Measurements from ENCODE around the gene IARS2. TPM values are rescaled to one million over a fixed set of nuclear protein-coding genes. Genes with fewer than 3 reads are reported as not detected.

Gene IARS2
- total RNA-seq, 1 experiment from 2014 or later: 72.9 TPM

GRCh38 chr1:220153147-220153546 lies 59.2 kb downstream of the IARS2 start:
- no peak overlapping the region for H2AK5ac ChIP-seq (ENCODE audit: insufficient read length, low read length)
- H3K79me2 ChIP-seq (ENCODE audit: insufficient read depth, low read length): no peaks in the 10 kb centered on the region
- no peak overlapping the region for H2BK120ac ChIP-seq (ENCODE audit: low read depth, low read length, poor library complexity, severe bottlenecking)
- H2BK15ac ChIP-seq (ENCODE audit: low read depth, low read length): no peak overlapping the region
- no peak for TF ChIP-seq CTCF (conservative IDR thresholded peaks at IDR 0.05)
- no peaks in the 10 kb centered on the region for H3K79me1 ChIP-seq (ENCODE audit: insufficient read depth, low read depth, low read length, poor library complexity, severe bottlenecking)
- H3K4me2 ChIP-seq (ENCODE audit: insufficient read depth, insufficient read length, low read length): no peak overlapping the region
- no peaks in the 10 kb centered on the region for H3K27me3 ChIP-seq (ENCODE audit: insufficient read depth, low read length)
- no peak overlapping the region for H2BK12ac ChIP-seq (ENCODE audit: insufficient read length, low read depth, low read length)
- no peak overlapping the region for H2BK5ac ChIP-seq (ENCODE audit: insufficient read length, low read length)
- Mint-ChIP-seq H3K4me3 (no peak overlapping the region), H3K27me3 (ENCODE audit: low read depth) (no peaks in the 10 kb centered on the region), H3K4me1 (0 out of 4 replicates have a peak, but pooled peaks cover 0 to 2% of the 10 kb centered on the region in 2 experiments), H3K36me3 (ENCODE audit: insufficient read depth in 1 of 3, low read depth in 3 of 3) (peaks cover 22 to 55% (median 43%) of the 10 kb centered on the region in 3 experiments; a peak in 6 of 7 replicates), H3K27ac (no peak overlapping the region), H3K9me3 (no peaks in the 10 kb centered on the region)
- H3K9ac ChIP-seq (ENCODE audit: extremely low read depth, insufficient read length, low read length): no peak overlapping the region
- H2AFZ ChIP-seq (ENCODE audit: low read length): no peak overlapping the region
- no peak overlapping the region for H3K18ac ChIP-seq (ENCODE audit: insufficient read length, low read depth, low read length)
- DNase-seq: no peak
- H3K9me3 ChIP-seq (ENCODE audit: control insufficient read depth, low read depth, low read length): no peaks in the 10 kb centered on the region
- H3K4me1 ChIP-seq (ENCODE audit: insufficient read depth, low read length): no peaks in the 10 kb centered on the region
- H3K14ac ChIP-seq (ENCODE audit: insufficient read depth, low read length): no peak overlapping the region
- H3K56ac ChIP-seq (ENCODE audit: insufficient read length, low read depth, low read length): no peak overlapping the region
- no peak overlapping the region for H3K4ac ChIP-seq (ENCODE audit: low read depth, low read length)
- no peak overlapping the region for H4K5ac ChIP-seq (ENCODE audit: insufficient read length, low read depth, low read length)
- H3K23me2 ChIP-seq (ENCODE audit: insufficient read length, low read depth, low read length, poor library complexity, severe bottlenecking): no peaks in the 10 kb centered on the region
- H4K91ac ChIP-seq (ENCODE audit: insufficient read length, low read depth, low read length): no peak overlapping the region
- H4K8ac ChIP-seq (replicated peaks; ENCODE audit: insufficient read length, low read depth, low read length): no peak overlapping the region
- H3T11ph ChIP-seq (ENCODE audit: low read length): no peak overlapping the region
- no peak overlapping the region for H2BK20ac ChIP-seq (ENCODE audit: low read depth, low read length, poor library complexity, severe bottlenecking)
- H4K20me1 ChIP-seq (ENCODE audit: control insufficient read depth, insufficient read depth, insufficient read length): no peaks in the 10 kb centered on the region
- no peak overlapping the region for H3K23ac ChIP-seq (ENCODE audit: insufficient read length, low read depth, low read length)
- H3K27ac ChIP-seq (ENCODE audit: insufficient read length, low read depth, low read length): no peak overlapping the region
